H1 (cell line): ENCODE measurements around the gene SMARCAL1. TPM values are rescaled to one million over a fixed set of nuclear protein-coding genes. Genes with fewer than 3 reads are reported as not detected.

ENCODE experiments used
- CTCF ChIA-PET: fragments of 300-600 bp; sonication (Branson Sonifier 250); formaldehyde crosslinking; loops from one replicate; lab custom pipeline; 2021; ENCODE audit not compliant: partially characterized antibody; lab: Charles Lee
- POLR2A ChIA-PET: fragments of 300-600 bp; sonication (Branson Sonifier 250); formaldehyde crosslinking; loops from one replicate; lab custom pipeline; 2021; ENCODE audit warnings: inconsistent platforms; ENCODE audit not compliant: partially characterized antibody; lab: Charles Lee
- DNase-seq, 2 experiments: peaks; one replicate each; pipeline versions ENCODE4 v3.0.0 to v3.0.0-alpha.2; 2010 to 2022; ENCODE audit warnings: low spot score in 2 of 2, low read depth in 1 of 2, mixed read lengths in 1 of 2
- FAIRE-seq: peaks from 2 replicates; lab custom pipeline; 2011; peaks lifted over from hg19 to GRCh38; lab: Jason Lieb, UNC
- H2AFZ ChIP-seq: 2 replicates; pipeline ENCODE4 v1.8.1; 2012; ENCODE audit warnings: low read length, inconsistent platforms
- H2AK5ac ChIP-seq: 2 replicates; pipeline ENCODE4 v1.6.1; 2013; ENCODE audit warnings: low read depth, low read length
- H2BK120ac ChIP-seq: replicated peaks from 2 replicates; pipeline ENCODE3; 2013; ENCODE audit warnings: low read depth, low read length, inconsistent platforms
- H2BK12ac ChIP-seq: 2 replicates; pipeline ENCODE4 v1.6.1; 2013; ENCODE audit warnings: low read depth, low read length
- H2BK15ac ChIP-seq: 2 replicates; pipeline ENCODE4 v1.6.1; 2013; ENCODE audit warnings: low read length
- H2BK20ac ChIP-seq: 2 replicates; pipeline ENCODE4 v1.6.1; 2013; ENCODE audit warnings: low read length
- H2BK5ac ChIP-seq: 2 replicates; pipeline ENCODE4 v1.6.1; 2013; ENCODE audit warnings: low read depth, low read length
- H3K14ac ChIP-seq: 2 replicates; pipeline ENCODE4 v1.6.1; 2013; ENCODE audit warnings: inconsistent platforms; ENCODE audit not compliant: insufficient read length
- H3K18ac ChIP-seq: 2 replicates; pipeline ENCODE4 v1.6.1; 2013; ENCODE audit warnings: low read length; ENCODE audit errors: extremely low read depth
- H3K23ac ChIP-seq: 2 replicates; pipeline ENCODE4 v1.6.1; 2013; ENCODE audit warnings: inconsistent platforms; ENCODE audit not compliant: insufficient read length
- H3K23me2 ChIP-seq: 2 replicates; pipeline ENCODE4 v1.6.1; 2013; ENCODE audit warnings: low read depth, low read length
- H3K27ac ChIP-seq: 2 replicates; pipeline ENCODE4 v1.6.1; 2011; ENCODE audit warnings: low read depth, low read length, inconsistent platforms
- H3K27me3 ChIP-seq, 4 experiments: replicated peaks in 1 of 4; 1 replicate in 1 of 4; 2 replicates in 3 of 4; pipeline versions ENCODE4 v1.6.1 to v1.8.1; 2011 to 2013; ENCODE audit warnings: low read length in 3 of 4, mild to moderate bottlenecking in 3 of 4, inconsistent platforms in 2 of 4, mixed read lengths in 2 of 4, moderate library complexity in 1 of 4; ENCODE audit not compliant: control insufficient read depth in 3 of 4, insufficient read depth in 3 of 4; ENCODE audit errors: extremely low read depth in 1 of 4
- H3K36me3 ChIP-seq, 4 experiments: 2 replicates each; pipeline versions ENCODE4 v1.6.1 to v1.8.1; 2011 to 2013; ENCODE audit warnings: mild to moderate bottlenecking in 4 of 4, low read length in 3 of 4, moderate library complexity in 2 of 4, control low read depth in 1 of 4, inconsistent platforms in 1 of 4; ENCODE audit not compliant: insufficient read depth in 4 of 4, control insufficient read depth in 2 of 4
- H3K4ac ChIP-seq: replicated peaks from 2 replicates; pipeline ENCODE3; 2013; ENCODE audit warnings: low read length, low read depth, mixed read lengths, inconsistent platforms; ENCODE audit not compliant: insufficient read length
- H3K4me1 ChIP-seq, 4 experiments: replicated peaks in 1 of 4; 1 replicate in 1 of 4; 2 replicates in 3 of 4; pipeline versions ENCODE4 v1.6.1 to v1.8.1; 2011 to 2013; ENCODE audit warnings: low read length in 3 of 4, inconsistent platforms in 2 of 4, mixed read lengths in 1 of 4; ENCODE audit not compliant: insufficient read depth in 4 of 4, control insufficient read depth in 3 of 4
- H3K4me2 ChIP-seq, 2 experiments: 2 replicates each; pipeline versions ENCODE4 v1.6.1 to v1.8.1; 2011 to 2013; ENCODE audit warnings: low read depth in 2 of 2, low read length in 2 of 2, control low read depth in 1 of 2, inconsistent platforms in 1 of 2, mild to moderate bottlenecking in 1 of 2; ENCODE audit not compliant: insufficient read depth in 1 of 2
- H3K4me3 ChIP-seq, 4 experiments: fragments of 200-600, 300-600 bp in 1 of 4; sonication (generic), shearing (Covaris generic), sonication (Bioruptor Twin) in 1 of 4; 2 replicates each; pipeline versions ENCODE4 v1.5.1 to v1.8.1; 2011 to 2016; ENCODE audit warnings: low read length in 4 of 4, low read depth in 3 of 4, control low read depth in 2 of 4, inconsistent platforms in 2 of 4, mild to moderate bottlenecking in 2 of 4, mixed read lengths in 1 of 4, moderate library complexity in 1 of 4; ENCODE audit not compliant: insufficient read depth in 2 of 4; ENCODE audit errors: extremely low read depth in 1 of 4
- H3K56ac ChIP-seq: replicated peaks from 2 replicates; pipeline ENCODE3; 2013; ENCODE audit warnings: low read depth, mild to moderate bottlenecking, mixed read lengths, low read length, inconsistent platforms; ENCODE audit not compliant: insufficient read length
- H3K79me1 ChIP-seq: 2 replicates; pipeline ENCODE4 v1.6.1; 2013; ENCODE audit warnings: low read depth, low read length, control low read depth
- H3K79me2 ChIP-seq, 2 experiments: 2 replicates each; pipeline versions ENCODE4 v1.6.1 to v1.8.1; 2012 to 2013; ENCODE audit warnings: low read length in 2 of 2, mild to moderate bottlenecking in 2 of 2, inconsistent platforms in 1 of 2; ENCODE audit not compliant: insufficient read depth in 2 of 2, control insufficient read depth in 1 of 2
- H3K9ac ChIP-seq, 4 experiments: replicated peaks in 1 of 4; 1 replicate in 1 of 4; 2 replicates in 3 of 4; pipeline versions ENCODE4 v1.6.1 to v1.8.1; 2011 to 2013; ENCODE audit warnings: low read depth in 3 of 4, low read length in 3 of 4, control low read depth in 2 of 4, mild to moderate bottlenecking in 2 of 4, moderate library complexity in 2 of 4, inconsistent platforms in 1 of 4; ENCODE audit errors: extremely low read depth in 1 of 4
- H3K9me3 ChIP-seq, 2 experiments: 2 replicates each; pipeline versions ENCODE4 v1.6.1 to v1.8.1; 2012 to 2013; ENCODE audit warnings: mild to moderate bottlenecking in 2 of 2, moderate library complexity in 2 of 2, control low read depth in 1 of 2, inconsistent platforms in 1 of 2, low read depth in 1 of 2, low read length in 1 of 2, mixed read lengths in 1 of 2; ENCODE audit not compliant: insufficient read depth in 2 of 2
- H4K20me1 ChIP-seq, 2 experiments: replicated peaks in 1 of 2; 2 replicates each; pipeline versions ENCODE3 to v1.8.1; 2011 to 2013; ENCODE audit warnings: inconsistent platforms in 2 of 2, low read length in 2 of 2, mild to moderate bottlenecking in 1 of 2; ENCODE audit not compliant: insufficient read depth in 2 of 2, control insufficient read depth in 1 of 2
- H4K5ac ChIP-seq: 2 replicates; pipeline ENCODE4 v1.6.1; 2013; ENCODE audit warnings: low read length, low read depth, mixed read lengths, inconsistent platforms; ENCODE audit not compliant: insufficient read length
- H4K8ac ChIP-seq: 2 replicates; pipeline ENCODE4 v1.8.0; 2013; ENCODE audit warnings: mild to moderate bottlenecking, moderate library complexity, low read length, inconsistent platforms; ENCODE audit not compliant: insufficient read depth; ENCODE audit errors: extremely low read depth
- H4K91ac ChIP-seq: replicated peaks from 2 replicates; pipeline ENCODE3; 2013; ENCODE audit warnings: low read length, mixed read lengths, inconsistent platforms; ENCODE audit not compliant: insufficient read length
- CEBPB ChIP-seq: IDR thresholded peaks from 2 replicates; pipeline ENCODE4 v1.6.1; 2012; ENCODE audit warnings: low read depth, low read length
- CTCF ChIP-seq, 3 experiments: IDR thresholded peaks; 1 replicate in 2 of 3; 2 replicates in 1 of 3; pipeline versions ENCODE4 v1.5.1 to v1.6.1; 2011; ENCODE audit warnings: low read length in 3 of 3, mild to moderate bottlenecking in 3 of 3, inconsistent platforms in 2 of 3, low read depth in 1 of 3, moderate library complexity in 1 of 3; ENCODE audit not compliant: insufficient read depth in 1 of 3; ENCODE audit errors: control extremely low read depth in 1 of 3
- GABPA ChIP-seq: IDR thresholded peaks from 2 replicates; pipeline ENCODE4 v1.6.1; 2011; ENCODE audit warnings: mild to moderate bottlenecking, low read length, moderate library complexity, borderline replicate concordance; ENCODE audit not compliant: insufficient read depth
- GTF2F1 ChIP-seq: IDR thresholded peaks from 2 replicates; pipeline ENCODE4 v1.6.1; 2012; ENCODE audit warnings: low read depth, low read length, improper control_type of control experiment, borderline replicate concordance
- NANOG ChIP-seq: IDR thresholded peaks from 2 replicates; pipeline ENCODE4 v1.6.1; 2011; ENCODE audit warnings: low read length, low read depth, mild to moderate bottlenecking, inconsistent platforms; ENCODE audit not compliant: insufficient read depth, poor library complexity, severe bottlenecking
- NRF1 ChIP-seq: IDR thresholded peaks from 2 replicates; pipeline ENCODE4 v1.6.1; 2011; ENCODE audit warnings: mild to moderate bottlenecking, low read depth, low read length, improper control_type of control experiment
- polyA plus RNA-seq, 7 experiments: library from polyadenylated mRNA; depleted of rRNA in 3 of 7; stranded (reverse) in 5 of 7; unstranded in 2 of 7; fragments of >200 nt in 5 of 7; fragments of 200-250 nt in 2 of 7; gene quantifications; 1 replicate in 5 of 7; 2 replicates in 1 of 7; 4 replicates in 1 of 7; pipeline versions ENCODE4 v1.2.1 to v1.2.3, GENCODE V29; 2011 to 2013; ENCODE audit warnings: missing spikeins in 2 of 7, mixed read lengths in 2 of 7
- total RNA-seq: library from RNA; stranded (reverse); fragmentation: NEBNext Ultra II Directional; extraction: Animal tissue kit (Norgen Biotek cat#: 25700); gene quantifications from 2 replicates; pipeline ENCODE4 v1.2.1, GENCODE V29; 2021

SMARCAL1 gene
- total and polyA plus RNA-seq, 2 of the 8 experiments (the other 6 are each of a cell fraction or from before 2014, with no cell fraction given), result 17.6 to 17.9 TPM

GRCh38 chr2:216431531-216431856, 19.2 kb downstream of the SMARCAL1 start:
- Histone ChIP-seq H3K9me3 (no peaks in the 10 kb centered on the region), H3K79me2 (no peaks in the 10 kb centered on the region), H3K4me1 (no peaks in the 10 kb centered on the region), H3K56ac (no peak overlapping the region), H4K5ac (no peak overlapping the region), H3K27ac (no peak overlapping the region), H4K91ac (no peak overlapping the region), H2BK15ac (no peak overlapping the region), H3K4me2 (no peak overlapping the region), H3K4ac (no peak overlapping the region), H3K14ac (no peak overlapping the region), H3K4me3 (no peak overlapping the region), H3K9ac (no peak overlapping the region), H2AK5ac (no peak overlapping the region), H3K79me1 (no peaks in the 10 kb centered on the region), H2BK5ac (no peak overlapping the region), H3K27me3 (no peaks in the 10 kb centered on the region), H2BK20ac (no peak overlapping the region), H4K8ac (no peak overlapping the region), H3K23ac (no peak overlapping the region), H3K23me2 (no peaks in the 10 kb centered on the region), H2BK12ac (no peak overlapping the region), H4K20me1 (no peaks in the 10 kb centered on the region), H3K36me3 (peaks cover 2 to 40% (median 14%) of the 10 kb centered on the region in 4 experiments; a peak in 6 of 8 replicates), H2BK120ac (no peak overlapping the region), H2AFZ (no peak overlapping the region), H3K18ac (no peak overlapping the region)
- no peak for FAIRE-seq
- TF ChIP-seq CTCF (IDR thresholded peaks at IDR 0.05; ENCODE audit: control extremely low read depth in 1 of 3, insufficient read depth in 1 of 3, low read depth in 1 of 3, low read length in 3 of 3) (no peak), NRF1 (no peak), GTF2F1 (no peak), CEBPB (no peak), GABPA (no peak), NANOG (no peak)
- POLR2A ChIA-PET, result no interaction called here
- CTCF ChIA-PET, result no interaction called here
- no peak for DNase-seq
